Pericardium fibroblast (primary cell): ENCODE data around the gene KCTD15. TPM values are rescaled to one million over a fixed set of nuclear protein-coding genes. Genes with fewer than 3 reads are reported as not detected.

ENCODE experiments used
- total RNA-seq: library from RNA; depleted of rRNA; stranded (reverse); fragments of >200 nt; gene quantifications from 2 replicates; pipeline ENCODE4 v1.2.3, GENCODE V29; 2015

The KCTD15 gene, protein sequence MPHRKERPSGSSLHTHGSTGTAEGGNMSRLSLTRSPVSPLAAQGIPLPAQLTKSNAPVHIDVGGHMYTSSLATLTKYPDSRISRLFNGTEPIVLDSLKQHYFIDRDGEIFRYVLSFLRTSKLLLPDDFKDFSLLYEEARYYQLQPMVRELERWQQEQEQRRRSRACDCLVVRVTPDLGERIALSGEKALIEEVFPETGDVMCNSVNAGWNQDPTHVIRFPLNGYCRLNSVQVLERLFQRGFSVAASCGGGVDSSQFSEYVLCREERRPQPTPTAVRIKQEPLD
- 48.0 and 74.5 TPM in 2 replicates for total RNA-seq

DNA sequence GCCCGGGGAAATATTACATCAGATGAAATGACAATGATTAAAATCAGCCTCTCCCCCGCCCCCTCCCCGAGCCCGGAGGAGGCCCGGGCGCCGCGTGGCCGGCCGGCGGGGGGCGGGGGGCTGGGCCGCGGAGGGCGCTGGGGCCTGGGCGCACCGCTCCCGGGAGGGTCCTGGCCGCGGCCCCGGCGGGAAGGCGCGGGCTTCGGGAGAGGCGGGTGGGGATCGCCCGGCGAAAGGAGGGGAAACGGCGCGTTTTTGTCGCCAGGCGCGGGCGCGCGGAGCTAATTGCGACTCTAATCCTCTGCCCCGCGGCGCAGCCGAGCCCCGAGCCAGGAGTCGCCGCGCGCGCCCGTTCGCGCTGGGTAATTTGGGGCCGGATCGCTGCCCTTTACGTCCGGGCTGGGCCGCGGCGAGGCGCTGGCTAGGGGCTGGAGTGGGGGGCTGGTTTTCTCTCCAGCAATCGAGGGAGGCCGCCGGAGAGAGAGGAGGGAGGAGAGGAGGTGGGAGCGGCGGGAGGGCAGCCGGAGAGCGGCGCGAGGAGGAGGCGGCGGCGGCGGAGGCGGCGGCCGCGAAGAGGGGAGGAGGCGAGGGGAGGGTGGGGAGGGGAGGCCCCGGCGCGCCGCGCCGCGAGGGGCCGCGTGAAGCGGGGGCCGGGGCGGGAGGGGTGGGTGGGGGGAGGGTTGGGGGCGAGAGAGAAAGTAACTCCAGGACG lies at the start of gene KCTD15:
TSS of gene KCTD15 (plus strand) at position 707 of the 712 bp plus-strand sequence. CDS start 3,585 bp downstream, outside the sequence.

Other genes starting within 250 kb of the KCTD15 start
- 0.12 TPM in 1 of 2 replicates, not detected in the other for gene CHST8, start 174.9 kb upstream of the KCTD15 start, total RNA-seq